Trophoblast cell (in vitro differentiated cells and primary cell): ENCODE measurements around the gene VENTX.

Experiments used
- DNase-seq, 2 donors: peaks; one replicate each; pipeline ENCODE4 v3.0.0-alpha.2; 2016
- H2AFZ ChIP-seq: 2 replicates; pipeline ENCODE4 v1.6.1; 2013; ENCODE audit warnings: low read length, moderate library complexity, mild to moderate bottlenecking; ENCODE audit not compliant: insufficient read depth, poor library complexity
- H2AK5ac ChIP-seq: 2 replicates; pipeline ENCODE4 v1.6.1; 2013; ENCODE audit warnings: mild to moderate bottlenecking, low read length
- H2BK120ac ChIP-seq: 2 replicates; pipeline ENCODE4 v1.6.1; 2013; ENCODE audit warnings: low read length, mild to moderate bottlenecking, moderate library complexity; ENCODE audit not compliant: insufficient read depth, poor library complexity
- H2BK12ac ChIP-seq: 2 replicates; pipeline ENCODE4 v1.6.1; 2013; ENCODE audit warnings: mild to moderate bottlenecking, low read length, moderate library complexity
- H2BK5ac ChIP-seq: 2 replicates; pipeline ENCODE4 v1.6.1; 2013; ENCODE audit warnings: low read length, low read depth, moderate library complexity, mild to moderate bottlenecking; ENCODE audit not compliant: poor library complexity
- H3K14ac ChIP-seq: 2 replicates; pipeline ENCODE4 v1.6.1; 2013; ENCODE audit warnings: mild to moderate bottlenecking, low read length
- H3K18ac ChIP-seq: 2 replicates; pipeline ENCODE4 v1.6.1; 2013; ENCODE audit warnings: mild to moderate bottlenecking, low read length
- H3K23ac ChIP-seq: 2 replicates; pipeline ENCODE4 v1.6.1; 2013; ENCODE audit warnings: low read length
- H3K27ac ChIP-seq: 2 replicates; pipeline ENCODE4 v1.5.1; 2013; ENCODE audit warnings: low read depth, mild to moderate bottlenecking, inconsistent platforms, low read length, moderate library complexity
- H3K27me3 ChIP-seq: 2 replicates; pipeline ENCODE4 v1.6.1; 2013; ENCODE audit warnings: inconsistent platforms, mild to moderate bottlenecking, low read length, moderate library complexity; ENCODE audit not compliant: insufficient read depth
- H3K36me3 ChIP-seq, 2 experiments: 1 replicate in 1 of 2; 2 replicates in 1 of 2; pipeline ENCODE4 v1.6.1; 2013; ENCODE audit warnings: low read length in 2 of 2, mild to moderate bottlenecking in 2 of 2, moderate library complexity in 1 of 2; ENCODE audit not compliant: insufficient read depth in 2 of 2, control insufficient read depth in 1 of 2
- H3K4ac ChIP-seq: 2 replicates; pipeline ENCODE4 v1.6.1; 2013; ENCODE audit warnings: low read depth, mild to moderate bottlenecking, low read length, moderate library complexity
- H3K4me1 ChIP-seq, 2 experiments: 1 replicate in 1 of 2; 2 replicates in 1 of 2; pipeline ENCODE4 v1.6.1; 2013; ENCODE audit warnings: low read length in 2 of 2, mild to moderate bottlenecking in 2 of 2, moderate library complexity in 1 of 2; ENCODE audit not compliant: insufficient read depth in 2 of 2, control insufficient read depth in 1 of 2
- H3K4me2 ChIP-seq: 2 replicates; pipeline ENCODE4 v1.6.1; 2013; ENCODE audit warnings: inconsistent platforms, mild to moderate bottlenecking, low read length, moderate library complexity
- H3K4me3 ChIP-seq: 2 replicates; pipeline ENCODE4 v1.5.1; 2013; ENCODE audit warnings: mild to moderate bottlenecking, low read depth, low read length, inconsistent platforms
- H3K79me1 ChIP-seq: one replicate; pipeline ENCODE4 v1.6.1; 2013; ENCODE audit warnings: low read length
- H3K79me2 ChIP-seq: 2 replicates; pipeline ENCODE4 v1.6.1; 2013; ENCODE audit warnings: low read length, mild to moderate bottlenecking; ENCODE audit not compliant: control insufficient read depth, insufficient read depth, poor library complexity
- H3K9ac ChIP-seq: 2 replicates; pipeline ENCODE4 v1.6.1; 2013; ENCODE audit warnings: mild to moderate bottlenecking, low read length
- H3K9me3 ChIP-seq: 2 replicates; pipeline ENCODE4 v1.6.1; 2013; ENCODE audit warnings: low read depth, mild to moderate bottlenecking, control low read depth, inconsistent platforms, low read length; ENCODE audit not compliant: insufficient read depth
- H4K12ac ChIP-seq: 2 replicates; pipeline ENCODE4 v1.6.1; 2013; ENCODE audit warnings: low read depth, mild to moderate bottlenecking, low read length, moderate library complexity
- H4K8ac ChIP-seq: 2 replicates; pipeline ENCODE4 v1.6.1; 2013; ENCODE audit warnings: low read depth, mild to moderate bottlenecking, low read length, moderate library complexity
- H4K91ac ChIP-seq: one replicate; pipeline ENCODE4 v1.6.1; 2013; ENCODE audit warnings: low read depth, mild to moderate bottlenecking, low read length, moderate library complexity
- WGBS: extraction: QIAGEN DNeasy Blood & Tissue Kit; methylation state at CpG from one replicate; pipeline ENCODE4 v1.1.7; 2013; ENCODE audit warnings: missing lambda C conversion rate; ENCODE audit not compliant: insufficient read length, insufficient coverage; ENCODE audit errors: extremely low coverage; 5-methylcytosine and 5-hydroxymethylcytosine counted together

The VENTX gene

DNA sequence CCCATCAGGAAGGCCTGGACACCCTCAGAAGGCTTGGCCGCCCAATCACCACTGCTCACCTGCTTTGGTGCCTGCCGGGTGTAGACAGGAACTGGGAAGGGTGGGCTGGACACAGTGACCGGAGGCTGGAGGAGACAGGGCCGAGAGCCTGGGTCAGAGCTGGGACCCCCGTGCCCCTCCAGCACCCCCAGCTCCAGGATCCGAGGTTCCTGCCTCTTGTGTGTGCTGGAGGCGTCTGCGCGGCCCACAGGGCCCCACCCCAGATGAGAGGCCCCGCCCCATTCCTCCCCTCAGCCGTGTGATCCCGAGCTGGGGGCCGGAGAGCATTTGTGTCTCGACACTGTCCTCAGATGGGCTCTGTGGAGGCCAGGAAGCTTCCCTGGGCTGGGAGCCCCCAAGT lies 29.6 kb downstream of the VENTX start:
- Histone ChIP-seq H3K4me1 (no peaks in the 10 kb centered on the region), H4K91ac (no peak overlapping the region), H3K9ac (no peak overlapping the region), H3K4me2 (no peak overlapping the region), H3K18ac (no peak overlapping the region), H3K23ac (no peak overlapping the region), H3K4me3 (no peak overlapping the region), H2BK120ac (no peak overlapping the region), H2AFZ (no peak overlapping the region), H2BK5ac (no peak overlapping the region), H3K14ac (no peak overlapping the region), H3K36me3 (peaks cover 9 to 19% of the 10 kb centered on the region in 2 experiments), H3K9me3 (peaks cover 2% of the 10 kb centered on the region), H4K8ac (no peak overlapping the region), H2AK5ac (no peak overlapping the region), H3K27me3 (no peaks in the 10 kb centered on the region), H3K79me1 (no peaks in the 10 kb centered on the region), H4K12ac (no peak overlapping the region), H2BK12ac (no peak overlapping the region), H3K4ac (no peak overlapping the region), H3K27ac (no peak overlapping the region), H3K79me2 (no peaks in the 10 kb centered on the region)
- no CpG with 5 or more reads among the region's 14 CpGs for WGBS
- no peak for DNase-seq

GRCh38 chr10:133267829-133268228 lies 30.2 kb downstream of the VENTX start:
- Histone ChIP-seq H3K4me1 (no peaks in the 10 kb centered on the region), H2BK120ac (no peak overlapping the region), H3K27me3 (no peaks in the 10 kb centered on the region), H4K91ac (no peak overlapping the region), H3K36me3 (peaks cover 10 to 19% of the 10 kb centered on the region in 2 experiments), H3K4me2 (no peak overlapping the region), H3K14ac (no peak overlapping the region), H3K4me3 (no peak overlapping the region), H3K79me1 (no peaks in the 10 kb centered on the region), H3K79me2 (no peaks in the 10 kb centered on the region), H3K4ac (no peak overlapping the region), H3K9me3 (no peaks in the 10 kb centered on the region), H3K9ac (no peak overlapping the region), H4K8ac (no peak overlapping the region), H3K18ac (no peak overlapping the region), H3K23ac (no peak overlapping the region), H2AFZ (no peak overlapping the region), H2AK5ac (no peak overlapping the region), H4K12ac (no peak overlapping the region), H2BK12ac (no peak overlapping the region), H2BK5ac (no peak overlapping the region), H3K27ac (no peak overlapping the region)
- DNase-seq = no peak
- WGBS = no CpG with 5 or more reads among the region's 22 CpGs

GRCh38 chr10:133268532-133268931 lies 30.9 kb downstream of the VENTX start:
- no peak overlapping the region for H3K4ac ChIP-seq
- no peaks in the 10 kb centered on the region for H3K79me1 ChIP-seq
- H3K18ac ChIP-seq = no peak overlapping the region
- no peak overlapping the region for H2BK12ac ChIP-seq
- H2BK120ac ChIP-seq = no peak overlapping the region
- no peak overlapping the region for H3K9ac ChIP-seq
- H3K9me3 ChIP-seq = no peaks in the 10 kb centered on the region
- no peak for DNase-seq
- no peaks in the 10 kb centered on the region for H3K79me2 ChIP-seq
- no CpG with 5 or more reads among the region's 22 CpGs for WGBS
- H3K14ac ChIP-seq = no peak overlapping the region
- H3K27ac ChIP-seq = no peak overlapping the region
- no peaks in the 10 kb centered on the region for H3K27me3 ChIP-seq
- no peak overlapping the region for H4K12ac ChIP-seq
- no peak overlapping the region for H2BK5ac ChIP-seq
- no peak overlapping the region for H2AFZ ChIP-seq
- no peak overlapping the region for H4K91ac ChIP-seq
- no peak overlapping the region for H3K4me2 ChIP-seq
- no peak overlapping the region for H2AK5ac ChIP-seq
- no peak overlapping the region for H4K8ac ChIP-seq
- peaks cover 10 to 19% of the 10 kb centered on the region in 2 experiments for H3K36me3 ChIP-seq
- no peak overlapping the region for H3K4me3 ChIP-seq
- no peak overlapping the region for H3K23ac ChIP-seq
- no peaks in the 10 kb centered on the region for H3K4me1 ChIP-seq

DNA sequence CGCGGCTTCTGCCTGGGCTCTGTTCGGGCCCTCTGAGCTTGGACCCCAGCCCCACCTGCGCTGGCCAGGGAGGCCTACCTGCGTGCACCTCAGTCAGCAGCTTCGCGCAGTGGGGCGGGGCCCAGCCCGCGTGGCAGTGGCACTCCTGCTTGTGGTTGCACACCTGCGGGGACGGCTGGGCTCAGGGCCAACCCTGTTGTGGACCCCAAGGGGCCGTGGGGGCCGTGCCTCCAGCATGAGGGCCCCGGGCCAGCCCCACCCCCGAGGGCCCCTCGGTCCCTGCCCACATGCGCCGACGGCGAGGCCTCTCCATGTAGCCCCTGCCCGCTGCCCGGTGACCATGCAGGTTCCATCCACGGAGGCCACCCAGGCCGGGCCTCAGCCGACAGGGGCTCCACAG lies 31.7 kb downstream of the VENTX start:
- no peak overlapping the region for H2BK120ac ChIP-seq
- H3K79me2 ChIP-seq = no peaks in the 10 kb centered on the region
- no peak overlapping the region for H3K18ac ChIP-seq
- H3K4me2 ChIP-seq = no peak overlapping the region
- H2AK5ac ChIP-seq = no peak overlapping the region
- peaks cover 10 to 19% of the 10 kb centered on the region in 2 experiments for H3K36me3 ChIP-seq
- H2BK5ac ChIP-seq = no peak overlapping the region
- H2BK12ac ChIP-seq = no peak overlapping the region
- DNase-seq = no peak
- no peak overlapping the region for H3K27ac ChIP-seq
- no peak overlapping the region for H4K12ac ChIP-seq
- no peak overlapping the region for H3K4me3 ChIP-seq
- H3K27me3 ChIP-seq = no peaks in the 10 kb centered on the region
- H3K4ac ChIP-seq = no peak overlapping the region
- no CpG with 5 or more reads among the region's 26 CpGs for WGBS
- H3K9me3 ChIP-seq = no peaks in the 10 kb centered on the region
- H3K14ac ChIP-seq = no peak overlapping the region
- H2AFZ ChIP-seq = no peak overlapping the region
- no peak overlapping the region for H4K8ac ChIP-seq
- H3K9ac ChIP-seq = no peak overlapping the region
- no peak overlapping the region for H3K23ac ChIP-seq
- H3K4me1 ChIP-seq = no peaks in the 10 kb centered on the region
- no peak overlapping the region for H4K91ac ChIP-seq
- peaks cover 2% of the 10 kb centered on the region for H3K79me1 ChIP-seq
